GM19395 (cell line): Measurements from ENCODE around the gene EPHB6.

Source experiments
- ATAC-seq: cut with Tn5 transposase; IDR thresholded peaks from one replicate; pipeline ENCODE4 v1.9.1; 2021; ENCODE audit warnings: mild to moderate bottlenecking, moderate library complexity; ENCODE audit not compliant: unreplicated experiment

Gene EPHB6

GRCh38 chr7:142876236-142876960, 21.5 kb downstream of the EPHB6 start:
- ATAC-seq = no peak

GRCh38 chr7:142876991-142877910, 22.4 kb downstream of the EPHB6 start:
- ATAC-seq = no peak

GRCh38 chr7:142878315-142878714, 23.4 kb downstream of the EPHB6 start:
- no peak for ATAC-seq

- no peak for ATAC-seq
These were observed 24.2 kb downstream of the EPHB6 start for GRCh38 chr7:142879060-142879459.

GRCh38 chr7:142880876-142881505, 26.1 kb downstream of the EPHB6 start:
- ATAC-seq = peak; percentile 78

GRCh38 chr7:142881586-142882337, 26.9 kb downstream of the EPHB6 start:
- ATAC-seq = no peak

GRCh38 chr7:142882338-142882678, 27.4 kb downstream of the EPHB6 start:
- no peak for ATAC-seq

- no peak for ATAC-seq
These were observed 28.3 kb downstream of the EPHB6 start for GRCh38 chr7:142883145-142883544.

GRCh38 chr7:142883571-142884285, 28.9 kb downstream of the EPHB6 start:
- ATAC-seq = no peak

- ATAC-seq = no peak
These were observed 29.4 kb downstream of the EPHB6 start for GRCh38 chr7:142884286-142884640.

- no peak for ATAC-seq
These were observed 30.7 kb downstream of the EPHB6 start, which contains the start of gene TRPV6 for GRCh38 chr7:142885311-142886230. Gene TRPV6 (minus strand): TSS chr7:142885745.

GRCh38 chr7:142886866-142887265, 32.0 kb downstream of the EPHB6 start:
- no peak for ATAC-seq

GRCh38 chr7:142887282-142888015, 32.6 kb downstream of the EPHB6 start:
- ATAC-seq = no peak

GRCh38 chr7:142889816-142890215, 34.9 kb downstream of the EPHB6 start:
- ATAC-seq = no peak

- no peak for ATAC-seq
These were observed 36.1 kb downstream of the EPHB6 start for GRCh38 chr7:142890874-142891485.

- no peak for ATAC-seq
These were observed 36.7 kb downstream of the EPHB6 start for GRCh38 chr7:142891490-142892082.

GRCh38 chr7:142892951-142893350, 38.1 kb downstream of the EPHB6 start:
- ATAC-seq = no peak
